NCI-H526 (cell line): ENCODE data around the gene LMNA.
"Not testable (repeated sequence)": the region's sequence is repeated elsewhere in the genome, so short reads cannot be mapped to it uniquely, and the experiment has no call there.

Source experiments
- DNase-seq, 2 experiments: peaks; one replicate each; lab custom pipeline; 2025; lab: John Stamatoyannopoulos, UW

The LMNA gene

DNA sequence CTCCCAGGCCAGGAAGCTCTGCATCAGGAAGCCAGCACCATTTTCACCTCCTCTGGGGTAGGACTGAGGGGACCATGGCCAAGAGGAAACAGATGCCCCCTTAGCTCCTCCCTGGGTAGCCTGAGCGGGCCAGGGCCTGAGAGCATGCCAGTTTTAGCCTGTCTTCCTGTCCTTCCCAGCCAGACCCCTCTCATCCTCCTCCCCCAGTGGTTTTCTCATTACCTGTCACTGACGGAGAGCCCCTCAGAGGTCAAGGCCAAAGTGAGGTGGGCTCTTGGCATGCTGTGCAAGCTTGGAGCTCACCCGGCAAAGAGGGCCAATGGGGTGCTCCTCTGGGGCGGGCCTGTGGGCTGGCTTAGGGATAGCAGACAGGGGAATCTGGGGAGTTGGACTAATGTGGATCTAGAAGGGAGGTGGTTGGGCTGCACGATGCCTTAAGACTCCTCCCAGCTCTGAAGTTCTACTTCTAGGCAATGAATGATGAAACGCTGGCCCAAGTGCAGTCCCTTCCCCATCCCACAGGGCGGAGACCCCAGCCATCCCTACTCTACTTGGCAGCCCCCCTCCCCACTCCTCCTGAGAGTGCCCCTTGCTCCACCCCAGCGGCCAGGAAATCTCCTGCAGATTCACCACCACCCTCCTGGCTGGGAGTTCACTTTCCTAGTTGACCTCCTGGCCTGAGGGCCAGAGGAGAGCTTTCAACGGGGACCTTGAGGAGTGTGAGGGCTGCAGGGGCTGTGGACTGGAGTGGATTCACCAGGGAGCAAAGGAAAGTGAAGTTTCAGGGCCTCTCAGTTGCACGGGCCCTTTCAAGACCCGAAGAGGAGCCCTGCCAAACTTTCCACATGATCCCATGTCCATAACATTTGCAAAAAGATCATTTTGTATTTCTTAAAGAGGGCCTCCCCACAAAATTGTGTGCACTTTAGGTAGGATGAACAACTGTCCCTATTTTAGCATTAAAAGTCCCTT lies 9.4 kb upstream of the LMNA start:
- peak in 1 of 2 experiments; percentile 25 for DNase-seq

DNA sequence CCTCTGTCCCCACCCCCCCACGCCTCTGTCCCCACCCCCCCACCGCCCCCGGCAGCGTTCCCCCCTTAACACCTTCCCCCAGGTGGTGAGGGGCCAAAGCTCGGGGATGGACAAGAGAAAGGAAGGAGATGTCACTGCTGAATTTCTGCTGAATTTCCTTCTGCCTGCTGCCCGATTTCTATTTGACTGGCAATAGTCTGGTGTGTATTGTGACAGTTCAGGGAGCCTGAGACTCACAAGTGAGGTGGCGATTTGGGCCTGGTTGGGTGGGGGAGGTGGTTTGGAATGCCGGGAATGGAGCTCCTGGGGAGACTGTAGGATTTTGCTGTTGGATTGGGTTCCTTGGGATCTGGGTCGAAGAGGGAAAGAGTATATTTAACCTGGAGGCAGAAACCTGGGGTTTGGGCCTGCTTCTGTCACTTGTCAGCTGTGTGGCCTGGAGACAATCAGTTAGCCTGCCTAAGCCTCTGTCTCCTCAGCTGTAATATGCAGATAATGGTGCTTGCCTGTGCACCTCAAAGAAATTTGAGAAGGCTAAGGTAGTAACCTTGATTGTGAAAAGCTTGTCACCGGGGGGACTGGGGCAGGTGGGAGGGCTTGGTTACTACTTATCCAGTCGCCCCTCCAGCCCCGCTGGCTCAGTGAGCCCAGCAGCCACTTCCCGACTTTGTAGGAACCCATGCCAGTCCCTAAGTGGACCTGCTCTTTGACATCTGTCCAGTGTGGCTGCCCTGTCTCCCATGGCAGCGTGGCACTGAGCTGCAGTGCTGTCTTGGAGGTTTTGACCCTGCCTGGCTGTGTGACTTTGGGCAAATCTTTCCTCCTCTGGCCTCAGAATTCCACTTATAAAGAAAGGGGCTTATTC lies 7.7 kb upstream of the LMNA start:
- peak; percentile 61 to 87 for DNase-seq

DNA sequence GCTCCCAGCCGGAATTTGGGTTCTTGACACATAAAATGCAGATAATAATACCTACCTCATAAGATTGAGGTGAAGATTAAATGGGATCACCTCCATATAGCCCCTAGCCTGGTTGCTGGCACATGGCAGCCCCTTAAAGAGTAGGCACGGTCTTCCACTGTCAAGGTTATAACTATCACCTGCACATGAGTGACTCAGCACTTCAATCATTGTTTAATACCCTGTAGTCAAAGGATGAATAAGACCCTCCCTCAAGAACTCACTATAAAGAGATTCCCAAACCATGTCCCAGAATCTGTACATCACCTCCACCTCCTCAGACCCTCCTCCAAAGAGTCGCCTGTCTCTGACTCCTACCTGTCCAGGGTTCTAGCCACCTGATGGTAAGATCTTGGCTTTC lies 6.5 kb upstream of the LMNA start:
- DNase-seq: no peak

DNA sequence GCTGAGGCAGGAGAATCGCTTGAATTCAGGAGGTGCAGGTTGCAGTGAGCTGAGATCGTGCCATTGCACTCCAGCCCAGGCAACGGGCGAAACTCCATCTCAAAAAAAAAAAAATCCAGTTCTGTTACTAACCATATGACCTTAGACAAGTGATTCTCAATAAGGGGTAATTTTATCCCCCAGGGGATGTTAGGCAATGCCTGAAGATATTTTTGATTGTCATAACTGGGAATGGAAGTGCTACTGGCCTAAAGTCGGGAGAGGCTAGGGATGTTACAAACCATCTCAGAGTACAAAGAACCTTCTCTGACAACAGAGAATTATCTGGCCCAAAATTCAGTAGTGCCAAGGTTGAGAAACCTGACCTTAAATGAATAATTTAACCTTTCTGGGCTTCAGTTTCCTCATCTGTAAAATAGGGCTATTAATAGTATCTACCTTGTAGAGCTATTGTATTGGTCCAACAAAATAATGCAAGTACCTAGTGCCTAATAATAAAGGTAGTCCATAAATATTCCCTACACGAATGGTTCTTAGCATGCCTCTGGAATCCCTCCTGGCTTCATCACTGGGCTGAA lies 5.8 kb upstream of the LMNA start:
- no peak for DNase-seq

DNA sequence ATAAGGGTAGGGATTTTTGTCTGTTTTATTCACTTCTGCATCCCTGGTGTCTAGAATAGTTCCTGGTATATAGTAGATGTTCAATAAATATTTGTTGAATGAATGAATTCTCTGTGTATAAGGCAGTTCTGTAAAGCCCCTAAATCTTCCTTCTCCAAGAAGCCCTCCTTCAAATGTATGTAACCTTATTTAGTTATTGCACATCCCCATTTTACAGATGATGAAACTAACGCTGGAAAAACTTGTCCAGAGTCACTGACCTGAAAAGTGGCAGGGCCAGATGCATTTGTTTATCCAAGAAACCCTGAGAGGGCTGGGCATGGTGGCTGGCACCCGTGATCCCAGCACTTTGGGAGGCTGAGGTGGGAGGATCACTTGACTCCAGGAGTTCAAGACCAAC lies 4.3 kb upstream of the LMNA start:
- no peak for DNase-seq

DNA sequence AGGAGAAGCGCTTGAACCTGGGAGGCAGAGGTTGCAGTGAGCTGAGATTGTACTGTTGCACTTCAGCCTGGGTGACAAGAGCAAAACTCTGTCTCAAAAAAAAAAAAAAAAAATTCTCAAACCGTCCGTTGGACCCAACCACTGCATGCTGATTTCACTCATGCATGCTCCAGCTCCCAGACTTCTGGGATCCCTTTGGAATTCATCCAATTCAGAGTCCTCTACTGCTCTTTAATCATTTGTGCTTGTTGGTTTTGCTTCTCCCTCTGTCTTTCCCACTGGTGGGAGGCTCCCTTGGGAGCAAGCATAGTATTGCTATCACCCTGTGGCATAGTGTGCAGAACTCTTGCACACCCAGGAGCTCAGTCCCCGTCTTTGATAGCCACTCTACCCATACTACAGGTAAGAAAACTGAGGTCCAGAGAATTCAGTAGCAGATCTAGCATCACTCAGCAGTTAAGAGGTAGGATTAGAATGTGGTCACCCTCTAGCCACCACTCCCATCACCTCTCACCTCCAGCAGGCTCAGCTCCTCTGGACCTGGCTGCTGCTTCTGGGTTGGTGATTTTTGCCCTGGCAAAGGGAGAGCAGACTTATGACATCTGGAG lies 3.1 kb upstream of the LMNA start:
- no peak for DNase-seq

DNA sequence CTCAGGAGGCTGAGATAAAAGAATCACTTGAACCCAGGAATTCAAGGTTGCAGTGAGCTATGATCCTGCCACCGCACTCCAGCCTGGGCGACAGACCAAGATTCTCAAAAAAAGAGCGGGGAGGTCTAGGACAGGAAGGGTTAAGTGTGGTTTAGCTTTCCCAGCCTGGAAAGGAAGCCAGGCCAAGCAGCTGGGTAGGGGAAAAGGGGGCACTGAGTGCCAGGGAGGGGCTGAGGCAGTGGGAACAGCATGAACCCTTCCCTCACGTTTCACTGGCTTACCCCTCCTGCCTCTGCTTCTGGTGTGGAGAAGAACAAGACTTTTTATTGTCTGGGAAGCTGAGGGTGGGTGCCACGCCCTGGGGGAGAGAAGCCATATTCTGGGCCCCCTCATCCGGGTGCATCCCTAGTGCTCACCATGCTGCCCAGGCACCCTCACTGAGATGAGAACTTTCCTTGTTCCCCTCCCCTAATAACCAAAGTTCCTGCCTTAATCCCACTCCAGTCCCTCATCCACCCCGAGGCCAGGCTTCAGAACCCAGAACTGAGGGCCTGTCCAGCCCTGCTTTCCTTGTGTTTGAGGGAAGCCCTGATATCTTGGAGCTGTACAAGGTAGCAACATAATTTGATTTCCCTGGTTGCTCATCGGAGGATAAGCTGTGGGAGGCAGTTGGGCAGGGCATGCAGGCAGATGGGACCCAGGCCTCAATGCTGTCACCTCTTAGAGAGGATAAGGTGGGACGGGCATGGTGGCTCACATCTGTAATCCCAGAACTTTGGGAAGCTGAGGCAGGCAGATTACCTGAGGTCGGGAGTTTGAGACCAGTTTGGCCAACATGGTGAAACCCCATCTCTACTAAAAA lies 2.0 kb upstream of the LMNA start:
- DNase-seq: no peak

DNA sequence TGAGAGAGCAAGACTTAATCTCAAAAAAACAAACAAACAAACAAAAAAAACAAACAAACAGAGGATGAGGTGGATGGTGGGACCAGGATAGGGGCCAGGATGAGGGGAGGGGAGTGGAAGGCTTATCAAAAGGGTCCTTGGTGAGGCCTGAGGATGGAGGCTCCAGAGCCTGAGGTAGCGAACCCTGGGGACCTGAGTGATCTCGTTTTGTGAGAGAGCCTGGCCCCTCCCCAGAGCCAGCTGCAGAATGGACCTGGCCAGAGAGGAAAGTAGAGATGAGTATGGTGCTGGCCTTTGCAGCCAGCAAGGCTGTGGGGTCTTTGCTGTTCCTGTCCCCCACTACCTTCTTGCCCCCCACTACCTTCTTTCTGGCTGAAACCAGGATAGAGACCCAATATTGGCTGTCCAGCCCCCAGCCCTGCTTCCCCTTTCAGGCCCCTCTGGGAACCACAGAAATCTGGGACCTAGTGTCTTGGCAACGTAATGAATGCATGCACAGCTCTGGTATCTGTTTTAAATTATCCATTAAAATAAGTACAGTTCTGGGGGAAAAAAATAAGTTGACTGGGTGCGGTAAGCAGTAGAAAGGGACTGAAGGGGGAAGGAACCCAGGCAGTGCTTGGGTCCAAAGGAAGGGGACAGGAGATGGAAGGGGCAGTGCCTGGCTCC lies 1.1 kb upstream of the LMNA start:
- no peak for DNase-seq

DNA sequence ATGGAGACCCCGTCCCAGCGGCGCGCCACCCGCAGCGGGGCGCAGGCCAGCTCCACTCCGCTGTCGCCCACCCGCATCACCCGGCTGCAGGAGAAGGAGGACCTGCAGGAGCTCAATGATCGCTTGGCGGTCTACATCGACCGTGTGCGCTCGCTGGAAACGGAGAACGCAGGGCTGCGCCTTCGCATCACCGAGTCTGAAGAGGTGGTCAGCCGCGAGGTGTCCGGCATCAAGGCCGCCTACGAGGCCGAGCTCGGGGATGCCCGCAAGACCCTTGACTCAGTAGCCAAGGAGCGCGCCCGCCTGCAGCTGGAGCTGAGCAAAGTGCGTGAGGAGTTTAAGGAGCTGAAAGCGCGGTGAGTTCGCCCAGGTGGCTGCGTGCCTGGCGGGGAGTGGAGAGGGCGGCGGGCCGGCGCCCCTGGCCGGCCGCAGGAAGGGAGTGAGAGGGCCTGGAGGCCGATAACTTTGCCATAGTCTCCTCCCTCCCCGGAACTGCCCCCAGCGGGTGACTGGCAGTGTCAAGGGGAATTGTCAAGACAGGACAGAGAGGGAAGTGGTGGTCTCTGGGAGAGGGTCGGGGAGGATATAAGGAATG lies 505 bp downstream of the LMNA start:
- DNase-seq: peak in 1 of 2 experiments; percentile 77

DNA sequence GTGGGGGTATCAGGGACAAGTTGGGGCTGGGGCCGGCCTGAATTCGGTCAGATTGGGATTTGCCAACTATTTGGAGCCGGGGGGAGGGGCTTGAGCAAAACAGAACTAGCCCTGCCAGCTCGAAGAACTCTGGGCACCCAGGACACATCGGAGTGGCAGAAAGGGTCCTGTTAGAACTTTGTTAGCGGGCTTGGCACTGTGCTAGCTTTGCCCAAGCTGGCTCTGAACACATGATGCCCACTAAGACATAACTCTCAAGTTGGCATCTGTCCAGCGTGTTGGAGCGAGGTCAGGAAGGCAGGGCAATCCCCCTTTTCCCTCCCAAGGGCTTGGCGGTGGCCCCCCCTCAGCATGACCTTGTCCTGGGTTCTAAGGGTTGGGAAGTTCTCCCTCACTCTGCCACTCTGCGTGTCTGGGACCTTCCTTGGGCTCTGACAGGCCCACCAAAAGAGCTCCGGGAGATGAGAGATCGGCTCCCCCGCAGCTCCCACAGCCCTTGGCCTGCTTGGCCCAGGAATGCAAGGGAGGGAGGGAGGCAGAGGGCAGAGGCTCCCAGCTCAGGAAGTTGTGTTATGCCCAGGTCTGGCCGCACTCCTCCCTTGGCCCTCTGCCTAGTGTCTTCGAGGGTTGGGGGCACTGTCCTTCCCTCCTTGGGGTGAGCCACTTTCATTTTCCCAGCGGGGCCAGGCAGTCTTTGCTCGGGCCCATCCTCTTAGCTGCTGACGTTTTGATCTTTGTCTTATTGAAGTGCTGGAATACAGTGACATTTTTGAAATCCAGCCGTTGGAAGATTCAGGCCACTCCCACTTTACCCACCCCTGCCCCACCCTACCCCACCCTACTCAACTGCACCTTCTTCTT lies 1.2 kb downstream of the LMNA start:
- peak in 1 of 2 experiments; percentile 60 for DNase-seq

DNA sequence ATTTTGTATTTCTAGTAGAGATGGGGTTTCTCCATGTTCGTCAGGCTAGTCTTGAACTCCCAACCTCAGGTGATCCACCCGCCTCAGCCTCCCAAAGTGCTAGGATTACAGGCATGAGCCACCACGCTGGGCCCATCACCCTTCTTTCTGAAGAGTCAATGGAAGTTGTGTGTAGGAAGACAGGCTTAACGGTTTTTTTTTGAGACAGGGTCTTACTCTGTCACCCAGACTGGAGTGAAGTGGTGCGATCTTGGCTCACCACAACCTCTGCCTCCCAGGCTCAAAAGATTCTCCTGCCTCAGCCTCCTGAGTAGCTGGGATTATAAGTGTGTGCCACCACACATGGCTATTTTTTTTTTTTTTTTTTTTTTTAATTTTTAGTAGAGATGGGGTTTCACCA lies 2.2 kb downstream of the LMNA start:
- DNase-seq: not testable (repeated sequence)

DNA sequence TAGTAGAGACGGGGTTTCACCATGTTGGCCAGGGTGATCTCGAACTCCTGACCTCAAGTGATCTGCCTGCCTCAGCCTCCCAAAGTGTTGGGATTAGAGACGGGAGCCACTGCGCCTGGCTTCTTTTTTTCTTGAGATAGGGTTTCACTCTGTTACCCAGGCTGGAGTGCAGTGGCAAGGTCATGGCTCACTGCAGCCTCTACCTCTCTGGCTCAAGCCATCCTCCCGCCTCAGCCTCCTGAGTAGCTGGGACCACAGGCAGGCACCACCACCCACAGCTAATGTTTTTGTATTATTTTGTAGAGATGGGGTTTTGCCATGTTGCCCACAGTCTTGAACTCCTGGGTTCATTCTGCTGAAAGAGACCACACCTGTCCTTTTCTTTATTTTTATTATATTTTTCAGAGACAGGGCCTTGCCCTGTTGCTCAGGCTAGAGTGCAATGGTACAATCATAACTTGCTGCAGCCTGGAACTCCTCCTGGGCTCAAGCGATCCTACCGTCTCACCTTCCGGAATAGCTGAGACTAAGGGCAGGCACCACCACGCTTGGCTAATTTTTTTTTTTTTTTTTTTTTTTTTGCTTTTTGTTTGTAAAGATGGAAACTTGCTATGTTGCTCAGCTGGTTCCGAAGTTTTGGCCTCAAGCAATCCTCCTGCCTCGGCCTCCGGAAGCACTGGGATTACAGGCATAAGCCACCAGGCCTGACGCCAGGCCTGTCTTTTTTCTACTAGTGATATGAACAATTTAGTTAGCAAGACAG lies 3.1 kb downstream of the LMNA start:
- no peak for DNase-seq

DNA sequence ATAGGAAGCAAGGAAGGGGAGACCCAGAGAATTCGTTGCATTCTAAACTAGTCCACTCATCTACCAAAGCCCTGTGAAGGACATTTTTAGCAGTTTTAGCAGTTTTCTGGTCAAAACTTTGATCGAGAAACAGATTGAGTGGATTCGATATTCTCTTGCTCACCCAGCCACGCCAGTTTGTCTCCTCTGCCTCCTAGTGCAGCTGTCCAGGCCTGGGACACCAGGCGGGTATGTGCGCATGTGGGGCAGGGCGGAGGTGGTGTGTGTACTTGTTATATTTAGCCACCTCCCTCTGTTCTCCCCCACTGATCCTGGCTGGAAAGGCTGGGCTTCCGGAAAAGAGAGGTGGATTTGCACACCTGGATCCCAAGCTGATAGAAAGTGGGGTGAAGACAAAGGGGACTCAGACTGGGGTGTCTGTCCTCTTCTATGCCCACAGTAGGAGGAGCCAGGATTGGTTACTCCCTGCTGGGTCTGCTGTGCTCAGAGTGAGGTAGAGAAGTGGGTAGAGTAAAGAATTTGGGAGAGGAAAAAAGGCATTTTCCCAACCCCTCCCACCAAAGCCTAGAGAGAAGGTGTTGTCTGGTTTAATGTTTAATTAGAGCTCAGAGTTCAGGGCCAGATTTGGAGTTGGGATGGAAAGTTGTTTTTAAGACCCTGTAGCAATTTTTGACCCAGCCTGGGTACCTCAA lies 3.8 kb downstream of the LMNA start:
- DNase-seq: peak; percentile 24 to 49

DNA sequence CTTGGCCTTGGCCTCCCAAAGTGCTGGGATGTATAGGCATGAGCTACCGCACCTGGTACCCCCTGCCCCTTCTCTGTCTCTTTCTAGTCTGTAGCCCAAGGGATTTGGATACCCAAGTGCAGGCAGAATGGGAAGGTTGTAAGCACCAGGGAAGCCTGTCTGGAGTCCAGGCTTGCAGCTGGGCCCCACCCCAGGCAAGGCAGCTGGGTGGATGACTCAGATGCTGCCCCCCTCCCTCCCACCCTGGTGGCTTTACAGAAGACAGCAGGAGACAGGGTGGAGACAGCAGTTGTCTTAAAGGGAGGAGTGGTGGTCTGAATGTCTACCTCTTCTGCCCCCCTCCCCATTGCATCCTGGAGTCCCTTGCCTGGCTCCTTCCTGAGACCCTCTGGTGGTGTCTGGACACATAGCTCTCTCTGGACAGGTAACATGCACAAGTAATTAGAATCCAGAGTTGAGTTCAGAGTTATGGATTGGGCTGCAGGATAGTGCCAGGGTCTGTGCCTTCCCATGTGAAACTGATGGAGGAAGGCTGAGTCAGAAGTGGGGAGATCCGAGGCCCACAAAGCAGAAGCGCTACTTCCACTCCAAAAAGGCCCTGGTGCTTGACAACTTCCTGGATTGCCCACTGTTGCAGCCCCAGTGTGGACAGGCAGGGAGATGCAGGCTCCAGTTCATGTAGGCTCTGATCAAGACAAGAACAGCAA lies 5.1 kb downstream of the LMNA start:
- DNase-seq: no peak

DNA sequence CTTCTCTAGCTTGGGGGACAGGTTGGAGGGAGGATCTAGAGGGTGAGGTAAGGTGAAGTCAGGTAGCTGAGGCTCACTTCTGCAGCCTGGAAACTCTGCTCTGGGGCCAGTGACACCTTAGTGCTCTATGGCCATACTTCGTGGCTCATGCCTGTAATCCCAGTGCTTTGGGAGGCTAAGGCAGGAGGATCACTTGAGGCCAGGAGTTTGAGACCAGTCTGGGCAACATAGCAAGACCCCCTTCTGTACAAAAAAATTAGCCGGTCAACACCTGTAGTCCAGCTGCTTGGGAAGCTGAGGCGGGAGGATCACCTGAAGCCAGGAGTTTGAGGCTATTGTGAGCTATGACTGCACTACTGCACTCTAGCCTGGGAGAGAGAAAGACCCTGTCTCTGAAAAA lies 5.8 kb downstream of the LMNA start:
- no peak for DNase-seq

DNA sequence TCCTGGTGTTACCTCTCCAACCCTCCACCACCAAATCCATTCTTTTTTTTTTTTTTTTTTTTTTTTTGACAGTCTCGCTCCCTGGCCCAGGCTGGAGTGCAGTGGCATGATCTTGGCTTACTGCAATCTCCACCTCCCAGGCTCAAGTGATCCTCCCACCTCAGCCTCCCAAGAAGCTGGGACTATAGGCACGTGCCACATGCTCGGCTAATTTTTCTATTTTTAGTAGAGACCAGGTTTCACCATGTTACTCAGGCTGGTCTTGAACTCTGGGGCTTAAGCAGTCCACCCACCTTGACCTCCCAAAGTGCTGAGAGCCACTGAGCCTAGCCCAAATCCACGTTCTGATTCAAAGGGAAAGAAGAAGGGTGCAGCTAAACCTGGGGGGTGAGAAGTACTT lies 6.5 kb downstream of the LMNA start:
- not testable (repeated sequence) for DNase-seq

DNA sequence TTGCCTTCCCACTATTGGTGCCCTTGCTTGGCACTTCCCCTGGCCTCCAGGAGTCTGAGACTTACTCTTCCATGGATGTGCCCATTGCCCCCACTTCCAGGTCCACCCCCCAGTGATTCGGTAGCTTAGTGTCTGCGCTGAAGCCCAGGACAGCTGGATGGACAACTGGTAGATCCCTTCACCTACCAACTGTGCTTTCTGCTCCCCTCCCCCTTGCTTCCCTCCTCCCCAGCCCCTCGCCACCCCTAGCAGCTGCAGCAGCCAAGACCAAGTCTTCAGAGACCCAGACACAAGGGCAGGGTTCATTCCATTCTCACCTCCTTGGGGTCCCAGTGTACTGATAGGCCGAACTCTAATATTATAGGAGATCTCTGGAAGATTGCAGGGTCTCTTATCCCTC lies 6.9 kb downstream of the LMNA start:
- no peak for DNase-seq
